ENCODE data around the gene MC1R.
"Not testable (repeated sequence)": the region's sequence is repeated elsewhere in the genome, so short reads cannot be mapped to it uniquely, and the experiment has no call there.

MC1R gene

GRCh38 chr16:89960966-89961365 lies 42.3 kb downstream of the MC1R start:
- ChIA-PET POLR2A (no interaction called here), CTCF (interaction anchor here (0.7 kb wide), 1 partner anchor 10 kb away, joined by 3 read pairs; no protein-coding TSS in a partner anchor)
- no peak for TF ChIP-seq CTCF (IDR thresholded peaks at IDR 0.05; ENCODE audit: insufficient read depth, low read length, missing control alignments)
- H3K4me3 ChIP-seq (ENCODE audit: low read depth, low read length) = no peak overlapping the region
- no peak for DNase-seq (ENCODE audit: low read depth, low spot score)

- no peak for TF ChIP-seq CTCF (IDR thresholded peaks at IDR 0.05; ENCODE audit: insufficient read depth, low read length, missing control alignments)
- POLR2A ChIA-PET = no interaction called here
- no peak overlapping the region for H3K4me3 ChIP-seq (ENCODE audit: low read depth, low read length)
- CTCF ChIA-PET = interaction anchor here (1.1 kb wide), 1 partner anchor 10 kb away, joined by 3 read pairs; no protein-coding TSS in a partner anchor
- no peak for DNase-seq (ENCODE audit: low read depth, low spot score)
Observed at GRCh38 chr16:89961920-89962319, 43.3 kb downstream of the MC1R start.

GRCh38 chr16:89962754-89963498 lies 44.3 kb downstream of the MC1R start:
- no peak for DNase-seq (ENCODE audit: low read depth, low spot score)
- ChIA-PET CTCF (interaction anchor here (1.1 kb wide), 1 partner anchor 9 kb away, joined by 3 read pairs; no protein-coding TSS in a partner anchor), POLR2A (no interaction called here)
- no peak for TF ChIP-seq CTCF (IDR thresholded peaks at IDR 0.05; ENCODE audit: insufficient read depth, low read length, missing control alignments)
- no peak overlapping the region for H3K4me3 ChIP-seq (ENCODE audit: low read depth, low read length)

- no peak for TF ChIP-seq CTCF (IDR thresholded peaks at IDR 0.05; ENCODE audit: insufficient read depth, low read length, missing control alignments)
- CTCF ChIA-PET = no interaction called here
- POLR2A ChIA-PET = no interaction called here
Observed at GRCh38 chr16:89964201-89964600, 45.5 kb downstream of the MC1R start.

GRCh38 chr16:89965447-89966225 lies 47.0 kb downstream of the MC1R start:
- no peak overlapping the region for H3K4me3 ChIP-seq (ENCODE audit: low read depth, low read length)
- DNase-seq (ENCODE audit: low read depth, low spot score) = no peak
- TF ChIP-seq CTCF (IDR thresholded peaks at IDR 0.05; ENCODE audit: insufficient read depth, low read length, missing control alignments) = no peak
- CTCF ChIA-PET = no interaction called here
- POLR2A ChIA-PET = no interaction called here

More at GRCh38 chr16:89964201-89964600, 45.5 kb downstream of the MC1R start:
- DNase-seq (ENCODE audit: low read depth, low spot score) = no peak
- H3K4me3 ChIP-seq (ENCODE audit: low read depth, low read length) = no peak overlapping the region

GRCh38 chr16:89966756-89967155 lies 48.1 kb downstream of the MC1R start:
- H3K4me3 ChIP-seq (ENCODE audit: low read depth, low read length) = no peak overlapping the region
- ChIA-PET CTCF (no interaction called here), POLR2A (no interaction called here)
- TF ChIP-seq CTCF (IDR thresholded peaks at IDR 0.05; ENCODE audit: insufficient read depth, low read length, missing control alignments) = no peak
- DNase-seq (ENCODE audit: low read depth, low spot score) = no peak

- H3K4me3 ChIP-seq (ENCODE audit: low read depth, low read length); POLR2A ChIA-PET; DNase-seq (ENCODE audit: low read depth, low spot score); CTCF ChIA-PET: not testable (repeated sequence)
Observed at GRCh38 chr16:89967436-89967835, 48.8 kb downstream of the MC1R start.

- DNase-seq (ENCODE audit: low read depth, low spot score); CTCF ChIA-PET; POLR2A ChIA-PET; H3K4me3 ChIP-seq (ENCODE audit: low read depth, low read length): not testable (repeated sequence)
Observed at GRCh38 chr16:89968074-89968473, 49.4 kb downstream of the MC1R start.

Measured in AG04449 (cell line).